H9 (cell line): ENCODE results near the gene P4HB. TPM values are rescaled to one million over a fixed set of nuclear protein-coding genes. Genes with fewer than 3 reads are reported as not detected.

Experiments
- DNase-seq: peaks from one replicate; pipeline ENCODE4 v3.0.0-alpha.2; 2017
- H2AFZ ChIP-seq: one replicate; pipeline ENCODE4 v1.6.1; 2013; ENCODE audit warnings: mild to moderate bottlenecking, low read length, control low read depth, moderate library complexity
- H2AK5ac ChIP-seq: 2 replicates; pipeline ENCODE4 v1.6.1; 2013; ENCODE audit warnings: low read length, control low read depth, mixed read lengths; ENCODE audit not compliant: insufficient read length
- H2BK120ac ChIP-seq: one replicate; pipeline ENCODE4 v1.6.1; 2013; ENCODE audit warnings: low read depth, mild to moderate bottlenecking, low read length, control low read depth, inconsistent platforms; ENCODE audit not compliant: poor library complexity, severe bottlenecking
- H2BK12ac ChIP-seq: 2 replicates; pipeline ENCODE4 v1.6.1; 2013; ENCODE audit warnings: low read length, control low read depth, mixed read lengths, low read depth; ENCODE audit not compliant: insufficient read length
- H2BK15ac ChIP-seq: 2 replicates; pipeline ENCODE4 v1.6.1; 2013; ENCODE audit warnings: low read depth, low read length, control low read depth
- H2BK20ac ChIP-seq: one replicate; pipeline ENCODE4 v1.6.1; 2013; ENCODE audit warnings: low read depth, mild to moderate bottlenecking, low read length, control low read depth, inconsistent platforms; ENCODE audit not compliant: poor library complexity, severe bottlenecking
- H2BK5ac ChIP-seq: 2 replicates; pipeline ENCODE4 v1.6.1; 2013; ENCODE audit warnings: low read length, control low read depth, mixed read lengths; ENCODE audit not compliant: insufficient read length
- H3K14ac ChIP-seq: 2 replicates; pipeline ENCODE4 v1.6.1; 2013; ENCODE audit warnings: low read length, control low read depth; ENCODE audit not compliant: insufficient read depth
- H3K18ac ChIP-seq: 2 replicates; pipeline ENCODE4 v1.6.1; 2013; ENCODE audit warnings: low read depth, mild to moderate bottlenecking, mixed read lengths, low read length, control low read depth; ENCODE audit not compliant: insufficient read length
- H3K23ac ChIP-seq: 2 replicates; pipeline ENCODE4 v1.6.1; 2013; ENCODE audit warnings: low read length, control low read depth, mixed read lengths, low read depth; ENCODE audit not compliant: insufficient read length
- H3K23me2 ChIP-seq: 2 replicates; pipeline ENCODE4 v1.6.1; 2013; ENCODE audit warnings: low read depth, mild to moderate bottlenecking, mixed read lengths, low read length, control low read depth; ENCODE audit not compliant: insufficient read length, poor library complexity, severe bottlenecking
- H3K27ac ChIP-seq: 2 replicates; pipeline ENCODE4 v1.5.1; 2013; ENCODE audit warnings: low read length, control low read depth, mixed read lengths, low read depth; ENCODE audit not compliant: insufficient read length
- H3K27me3 ChIP-seq: 2 replicates; pipeline ENCODE4 v1.6.1; 2013; ENCODE audit warnings: low read length, control low read depth, inconsistent platforms; ENCODE audit not compliant: insufficient read depth
- H3K4ac ChIP-seq: 2 replicates; pipeline ENCODE4 v1.6.1; 2013; ENCODE audit warnings: low read depth, mild to moderate bottlenecking, control low read depth, inconsistent platforms, low read length, moderate library complexity
- H3K4me1 ChIP-seq: 2 replicates; pipeline ENCODE4 v1.6.1; 2013; ENCODE audit warnings: low read length, control low read depth, inconsistent platforms; ENCODE audit not compliant: insufficient read depth
- H3K4me2 ChIP-seq: 2 replicates; pipeline ENCODE4 v1.6.1; 2013; ENCODE audit warnings: low read length, control low read depth, mixed read lengths; ENCODE audit not compliant: insufficient read length, insufficient read depth
- H3K56ac ChIP-seq: 2 replicates; pipeline ENCODE4 v1.6.1; 2013; ENCODE audit warnings: low read depth, mild to moderate bottlenecking, mixed read lengths, low read length, control low read depth; ENCODE audit not compliant: insufficient read length
- H3K79me1 ChIP-seq: 2 replicates; pipeline ENCODE4 v1.6.1; 2013; ENCODE audit warnings: low read depth, mild to moderate bottlenecking, moderate library complexity, low read length, control low read depth, inconsistent platforms; ENCODE audit not compliant: insufficient read depth, poor library complexity, severe bottlenecking
- H3K79me2 ChIP-seq: 2 replicates; pipeline ENCODE4 v1.6.1; 2013; ENCODE audit warnings: low read length, control low read depth, inconsistent platforms; ENCODE audit not compliant: insufficient read depth
- H3K9ac ChIP-seq: 2 replicates; pipeline ENCODE4 v1.6.1; 2013; ENCODE audit warnings: low read length, control low read depth, mixed read lengths; ENCODE audit not compliant: insufficient read length; ENCODE audit errors: extremely low read depth
- H3K9me3 ChIP-seq: one replicate; pipeline ENCODE4 v1.6.1; 2013; ENCODE audit warnings: low read depth, low read length, inconsistent platforms; ENCODE audit not compliant: control insufficient read depth
- H3T11ph ChIP-seq: one replicate; pipeline ENCODE4 v1.6.1; 2013; ENCODE audit warnings: mild to moderate bottlenecking, low read length, control low read depth, inconsistent platforms
- H4K20me1 ChIP-seq: one replicate; pipeline ENCODE4 v1.6.1; 2013; ENCODE audit not compliant: control insufficient read depth, insufficient read length, insufficient read depth
- H4K5ac ChIP-seq: 2 replicates; pipeline ENCODE4 v1.6.1; 2013; ENCODE audit warnings: low read depth, mild to moderate bottlenecking, mixed read lengths, low read length, control low read depth; ENCODE audit not compliant: insufficient read length
- H4K8ac ChIP-seq: replicated peaks from 2 replicates; pipeline ENCODE4 v1.6.1; 2013; ENCODE audit warnings: low read length, control low read depth, mixed read lengths, low read depth; ENCODE audit not compliant: insufficient read length
- H4K91ac ChIP-seq: 2 replicates; pipeline ENCODE4 v1.6.1; 2013; ENCODE audit warnings: low read depth, mild to moderate bottlenecking, moderate library complexity, mixed read lengths, low read length, control low read depth; ENCODE audit not compliant: insufficient read length
- H3K27ac Mint-ChIP-seq, 3 experiments: 2 replicates in 2 of 3; 3 replicates in 1 of 3; pipeline ENCODE4 v1.8.0; 2020 to 2021; ENCODE audit warnings: mixed read lengths in 3 of 3, mild to moderate bottlenecking in 1 of 3, moderate library complexity in 1 of 3
- H3K27me3 Mint-ChIP-seq: 2 replicates; pipeline ENCODE4 v1.8.0; 2021; ENCODE audit warnings: low read depth, mild to moderate bottlenecking, moderate library complexity, mixed read lengths
- H3K36me3 Mint-ChIP-seq, 3 experiments: 2 replicates in 2 of 3; 3 replicates in 1 of 3; pipeline ENCODE4 v1.8.0; 2020 to 2021; ENCODE audit warnings: low read depth in 3 of 3, mixed read lengths in 3 of 3; ENCODE audit not compliant: insufficient read depth in 1 of 3
- H3K4me1 Mint-ChIP-seq, 2 experiments: 2 replicates each; pipeline ENCODE4 v1.8.0; 2020; ENCODE audit warnings: mixed read lengths in 2 of 2
- H3K4me3 Mint-ChIP-seq, 2 experiments: 2 replicates in 1 of 2; 3 replicates in 1 of 2; pipeline ENCODE4 v1.8.0; 2020 to 2021; ENCODE audit warnings: mild to moderate bottlenecking in 2 of 2, mixed read lengths in 2 of 2, moderate library complexity in 1 of 2
- H3K9me3 Mint-ChIP-seq, 2 experiments: 2 replicates in 1 of 2; 3 replicates in 1 of 2; pipeline ENCODE4 v1.8.0; 2020; ENCODE audit warnings: mild to moderate bottlenecking in 2 of 2, mixed read lengths in 2 of 2, moderate library complexity in 1 of 2
- WGBS: extraction: QIAGEN DNeasy Blood & Tissue Kit; methylation state at CpG from one replicate; pipeline ENCODE4 v1.1.7; 2013; ENCODE audit warnings: missing lambda C conversion rate, low lambda C conversion rate, mixed read lengths; ENCODE audit not compliant: insufficient read length; ENCODE audit errors: extremely low coverage; 5-methylcytosine and 5-hydroxymethylcytosine counted together
- total RNA-seq: library from RNA; stranded (reverse); gene quantifications from 2 replicates; pipeline ENCODE4 v1.2.1, GENCODE V29; 2021
- TF ChIP-seq, protein P1 (sequence below): fragments of 200-600 bp; sonication (generic); conservative IDR thresholded peaks from 3 replicates; pipeline ENCODE4 v1.8.0; 2021; ENCODE audit warnings: antibody characterized with exemption, mild to moderate bottlenecking

P4HB gene
- total RNA-seq, 1 experiment from 2014 or later, result 366 TPM

GRCh38 chr17:81808778-81809555 lies 51.4 kb downstream of the P4HB start:
- Histone ChIP-seq H3K79me2 (no peaks in the 10 kb centered on the region), H3K27ac (no peak overlapping the region), H2AK5ac (no peak overlapping the region), H2BK15ac (no peak overlapping the region), H4K20me1 (no peaks in the 10 kb centered on the region), H4K5ac (no peak overlapping the region), H3K9me3 (no peaks in the 10 kb centered on the region), H3K9ac (no peak overlapping the region), H3K56ac (no peak overlapping the region), H3K18ac (no peak overlapping the region), H2AFZ (no peak overlapping the region), H3K14ac (no peak overlapping the region; the same call in 1 of the 2 replicates), H2BK12ac (no peak overlapping the region), H3T11ph (no peak overlapping the region), H4K91ac (no peak overlapping the region), H3K4ac (no peak overlapping the region), H3K4me2 (no peak overlapping the region), H3K23me2 (peaks cover 6% of the 10 kb centered on the region), H2BK5ac (no peak overlapping the region), H2BK20ac (no peak overlapping the region), H3K23ac (no peak overlapping the region), H3K79me1 (no peaks in the 10 kb centered on the region), H3K27me3 (peaks cover 13% of the 10 kb centered on the region; the same call in 1 of the 2 replicates), H4K8ac (no peak overlapping the region), H3K4me1 (no peaks in the 10 kb centered on the region), H2BK120ac (no peak overlapping the region)
- Mint-ChIP-seq H3K27me3 (peaks cover 52% of the 10 kb centered on the region), H3K27ac (no peak overlapping the region; a peak in 1 of 7 replicates), H3K36me3 (no peaks in the 10 kb centered on the region), H3K4me1 (0 out of 4 replicates have a peak, but pooled peaks cover 0 to 3% of the 10 kb centered on the region in 2 experiments), H3K9me3 (no peaks in the 10 kb centered on the region; a peak in 2 of 5 replicates), H3K4me3 (peak overlapping the region in 1 of 2 experiments; percentile 37; a peak in 1 of 5 replicates)
- TF ChIP-seq, protein P1, sequence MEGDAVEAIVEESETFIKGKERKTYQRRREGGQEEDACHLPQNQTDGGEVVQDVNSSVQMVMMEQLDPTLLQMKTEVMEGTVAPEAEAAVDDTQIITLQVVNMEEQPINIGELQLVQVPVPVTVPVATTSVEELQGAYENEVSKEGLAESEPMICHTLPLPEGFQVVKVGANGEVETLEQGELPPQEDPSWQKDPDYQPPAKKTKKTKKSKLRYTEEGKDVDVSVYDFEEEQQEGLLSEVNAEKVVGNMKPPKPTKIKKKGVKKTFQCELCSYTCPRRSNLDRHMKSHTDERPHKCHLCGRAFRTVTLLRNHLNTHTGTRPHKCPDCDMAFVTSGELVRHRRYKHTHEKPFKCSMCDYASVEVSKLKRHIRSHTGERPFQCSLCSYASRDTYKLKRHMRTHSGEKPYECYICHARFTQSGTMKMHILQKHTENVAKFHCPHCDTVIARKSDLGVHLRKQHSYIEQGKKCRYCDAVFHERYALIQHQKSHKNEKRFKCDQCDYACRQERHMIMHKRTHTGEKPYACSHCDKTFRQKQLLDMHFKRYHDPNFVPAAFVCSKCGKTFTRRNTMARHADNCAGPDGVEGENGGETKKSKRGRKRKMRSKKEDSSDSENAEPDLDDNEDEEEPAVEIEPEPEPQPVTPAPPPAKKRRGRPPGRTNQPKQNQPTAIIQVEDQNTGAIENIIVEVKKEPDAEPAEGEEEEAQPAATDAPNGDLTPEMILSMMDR, result no peak
- DNase-seq, result no peak
- WGBS, result no CpG with 5 or more reads among the region's 20 CpGs
